GM23248 (cell line): Measurements from ENCODE around the gene ATP10D. TPM values are rescaled to one million over a fixed set of nuclear protein-coding genes. Genes with fewer than 3 reads are reported as not detected.

Experiments used
- DNase-seq: peaks from one replicate; pipeline ENCODE4 v3.0.0-alpha.2; 2015
- H2AFZ ChIP-seq: fragments of 200-600 bp; sonication (generic); 2 replicates; pipeline ENCODE4 v1.6.1; 2016; ENCODE audit warnings: antibody characterized with exemption
- H3F3A ChIP-seq: fragments of 200-600 bp; sonication (generic); 2 replicates; pipeline ENCODE4 v1.6.1; 2016; ENCODE audit warnings: mild to moderate bottlenecking, antibody characterized with exemption, mixed run types; ENCODE audit not compliant: insufficient read depth
- H3K27ac ChIP-seq: fragments of 200-600 bp; sonication (generic); 2 replicates; pipeline ENCODE4 v1.5.1; 2016; ENCODE audit warnings: mild to moderate bottlenecking
- H3K27me3 ChIP-seq: fragments of 200-600 bp; sonication (generic); replicated peaks from 2 replicates; pipeline ENCODE4 v1.6.1; 2016; ENCODE audit warnings: mild to moderate bottlenecking; ENCODE audit not compliant: insufficient read depth
- H3K36me3 ChIP-seq: fragments of 200-600 bp; sonication (generic); 2 replicates; pipeline ENCODE4 v1.6.1; 2016; ENCODE audit warnings: low read depth, mild to moderate bottlenecking
- H3K4me1 ChIP-seq: fragments of 200-600 bp; sonication (generic); 2 replicates; pipeline ENCODE4 v1.6.1; 2016; ENCODE audit warnings: mild to moderate bottlenecking; ENCODE audit not compliant: insufficient read depth
- H3K4me2 ChIP-seq: fragments of 200-600 bp; sonication (generic); one replicate; pipeline ENCODE4 v1.6.1; 2016; ENCODE audit warnings: mild to moderate bottlenecking; ENCODE audit not compliant: unreplicated experiment
- H3K4me3 ChIP-seq: fragments of 200-600 bp; sonication (generic); 2 replicates; pipeline ENCODE4 v1.5.1; 2016; ENCODE audit warnings: mild to moderate bottlenecking
- H3K79me2 ChIP-seq: fragments of 200-600 bp; sonication (generic); 2 replicates; pipeline ENCODE4 v1.6.1; 2016; ENCODE audit warnings: mild to moderate bottlenecking; ENCODE audit not compliant: insufficient read depth
- H3K9ac ChIP-seq: fragments of 200-600 bp; sonication (generic); 2 replicates; pipeline ENCODE4 v1.6.1; 2016; ENCODE audit warnings: mild to moderate bottlenecking
- H3K9me2 ChIP-seq: fragments of 200-600 bp; sonication (generic); 2 replicates; pipeline ENCODE4 v1.6.1; 2016; ENCODE audit warnings: mixed run types, mild to moderate bottlenecking, moderate library complexity; ENCODE audit not compliant: insufficient read depth
- H3K9me3 ChIP-seq: fragments of 200-600 bp; sonication (generic); one replicate; pipeline ENCODE4 v1.6.1; 2017; ENCODE audit warnings: low read depth
- H4K20me1 ChIP-seq: fragments of 200-600 bp; sonication (generic); 2 replicates; pipeline ENCODE4 v1.6.0; 2016; ENCODE audit not compliant: insufficient read depth
- EZH2 ChIP-seq: fragments of 200-600 bp; sonication (generic); IDR thresholded peaks from 2 replicates; pipeline ENCODE4 v1.6.1; 2018; ENCODE audit warnings: antibody characterized with exemption, mild to moderate bottlenecking; ENCODE audit not compliant: insufficient read depth, poor library complexity, severe bottlenecking
- EZH2phosphoT487 ChIP-seq: fragments of 200-600 bp; sonication (generic); IDR thresholded peaks from 2 replicates; pipeline ENCODE4 v1.6.1; 2018; ENCODE audit warnings: antibody characterized with exemption, moderate library complexity, mild to moderate bottlenecking, low read depth; ENCODE audit not compliant: insufficient read depth
- WGBS, 2 experiments: methylation state at CpG; one replicate each; pipeline ENCODE4 v1.1.6; 2015 to 2017; ENCODE audit warnings: low lambda C conversion rate in 2 of 2, low coverage in 1 of 2; ENCODE audit errors: missing lambda C conversion rate in 2 of 2; 5-methylcytosine and 5-hydroxymethylcytosine counted together
- in situ Hi-C: fragments of 300-500 bp; cut with MboI; formaldehyde crosslinking; loops from 2 replicates; pipeline ENCODE4 v1.15.0; 2020
- polyA plus RNA-seq: library from polyadenylated mRNA; unstranded; fragments of >200 nt; fragmentation: Nextera tagmentation; extraction: Ambion mirVana; gene quantifications from 2 replicates; pipeline ENCODE4 v1.2.1, GENCODE V29; 2016
- total RNA-seq: library from RNA; depleted of rRNA; stranded (reverse); fragments of >200 nt; shearing (Covaris generic); gene quantifications from 2 replicates; pipeline ENCODE4 v1.2.3, GENCODE V29; 2014

ATP10D gene
- total and polyA plus RNA-seq, 2 experiments from 2014 or later = 34.9 to 45.4 TPM

GRCh38 chr4:47597696-47598095 is 112.6 kb downstream of the ATP10D start:
- WGBS, 2 experiments = 5 to 22% methylated on average over 1 of the region's 1 CpG
- TF ChIP-seq EZH2phosphoT487 (no peak), EZH2 (no peak)
- no peak for DNase-seq

GRCh38 chr4:47598320-47598719 is 113.2 kb downstream of the ATP10D start:
- Histone ChIP-seq H3K9me3 (no peaks in the 10 kb centered on the region), H3F3A (no peaks in the 10 kb centered on the region), H3K4me1 (no peaks in the 10 kb centered on the region), H3K4me3 (no peak overlapping the region), H4K20me1 (no peaks in the 10 kb centered on the region), H3K4me2 (no peak overlapping the region), H2AFZ (no peak overlapping the region), H3K27ac (no peak overlapping the region), H3K9ac (no peak overlapping the region), H3K9me2 (no peaks in the 10 kb centered on the region), H3K36me3 (peaks cover 28% of the 10 kb centered on the region), H3K27me3 (no peaks in the 10 kb centered on the region), H3K79me2 (no peaks in the 10 kb centered on the region)
- WGBS, 2 experiments = 94 to 96% methylated on average over 1 of the region's 1 CpG
- no peak for DNase-seq
- TF ChIP-seq EZH2 (no peak), EZH2phosphoT487 (no peak)
- in situ Hi-C loops = no loop called here

More at GRCh38 chr4:47597696-47598095, 112.6 kb downstream of the ATP10D start:
- Histone ChIP-seq H3K79me2 (no peaks in the 10 kb centered on the region), H4K20me1 (no peaks in the 10 kb centered on the region), H3F3A (no peaks in the 10 kb centered on the region), H3K9ac (no peak overlapping the region), H3K36me3 (peaks cover 34% of the 10 kb centered on the region), H3K27ac (no peak overlapping the region), H3K4me3 (no peak overlapping the region), H3K4me2 (no peak overlapping the region), H3K9me3 (no peaks in the 10 kb centered on the region), H2AFZ (no peak overlapping the region), H3K4me1 (no peaks in the 10 kb centered on the region), H3K27me3 (no peaks in the 10 kb centered on the region), H3K9me2 (no peaks in the 10 kb centered on the region)
- in situ Hi-C loops = no loop called here

- no peak for DNase-seq
- in situ Hi-C loops = no loop called here
- Histone ChIP-seq H3K9me3 (no peaks in the 10 kb centered on the region), H3K9me2 (no peaks in the 10 kb centered on the region), H3K4me2 (no peak overlapping the region), H3K4me3 (no peak overlapping the region), H3F3A (no peaks in the 10 kb centered on the region), H2AFZ (no peak overlapping the region), H4K20me1 (no peaks in the 10 kb centered on the region), H3K27me3 (no peaks in the 10 kb centered on the region), H3K79me2 (no peaks in the 10 kb centered on the region), H3K36me3 (peaks cover 26% of the 10 kb centered on the region), H3K27ac (no peak overlapping the region), H3K4me1 (no peaks in the 10 kb centered on the region), H3K9ac (no peak overlapping the region)
- TF ChIP-seq EZH2 (no peak), EZH2phosphoT487 (no peak)
- WGBS, 2 experiments = 91 to 97% methylated on average over 3 of the region's 3 CpGs
These were observed 113.8 kb downstream of the ATP10D start for GRCh38 chr4:47598896-47599295.

- in situ Hi-C loops = no loop called here
- 91 to 94% methylated on average over 3 of the region's 3 CpGs for WGBS, 2 experiments
- Histone ChIP-seq H3K9me3 (no peaks in the 10 kb centered on the region), H3K9ac (no peak overlapping the region), H3K27me3 (no peaks in the 10 kb centered on the region), H3K36me3 (no peaks in the 10 kb centered on the region), H3K9me2 (peaks cover 7% of the 10 kb centered on the region; the same call in 1 of the 2 replicates), H3K4me2 (no peak overlapping the region), H2AFZ (no peak overlapping the region), H3K79me2 (no peaks in the 10 kb centered on the region), H3K27ac (no peak overlapping the region), H3F3A (peaks cover 10% of the 10 kb centered on the region; the same call in 1 of the 2 replicates), H4K20me1 (no peaks in the 10 kb centered on the region), H3K4me1 (peaks cover 2% of the 10 kb centered on the region; the same call in 1 of the 2 replicates), H3K4me3 (no peak overlapping the region)
- TF ChIP-seq EZH2phosphoT487 = no peak
- no peak for TF ChIP-seq EZH2
- DNase-seq = no peak
These were observed 121.4 kb downstream of the ATP10D start for GRCh38 chr4:47606482-47606881.
